ENCODE data around the gene CACNG5. TPM values are rescaled to one million over a fixed set of nuclear protein-coding genes. Genes with fewer than 3 reads are reported as not detected.

Gene CACNG5
- total RNA-seq, 1 donor from 2014 or later, result not detected

- Histone ChIP-seq H3K4me3 (ENCODE audit: low read depth, low read length) (no peak overlapping the region), H3K27me3 (ENCODE audit: control insufficient read depth, insufficient read depth, low read length) (peaks cover 2% of the 10 kb centered on the region), H3K36me3 (ENCODE audit: control insufficient read depth, insufficient read depth, low read length) (no peaks in the 10 kb centered on the region)
- DNase-seq (ENCODE audit: low read depth), result no peak
- no peak for TF ChIP-seq CTCF (IDR thresholded peaks at IDR 0.05; ENCODE audit: insufficient read depth, low read length, poor library complexity, severe bottlenecking)
Observed at GRCh38 chr17:66814026-66814425, 20.9 kb upstream of the CACNG5 start.

GRCh38 chr17:66814570-66814969, 20.3 kb upstream of the CACNG5 start:
- TF ChIP-seq CTCF (IDR thresholded peaks at IDR 0.05; ENCODE audit: insufficient read depth, low read length, poor library complexity, severe bottlenecking), result no peak
- no peak for DNase-seq (ENCODE audit: low read depth)

GRCh38 chr17:66817750-66818149, 17.2 kb upstream of the CACNG5 start:
- Histone ChIP-seq H3K4me3 (ENCODE audit: low read depth, low read length) (no peak overlapping the region), H3K27me3 (ENCODE audit: control insufficient read depth, insufficient read depth, low read length) (peaks cover 5% of the 10 kb centered on the region), H3K36me3 (ENCODE audit: control insufficient read depth, insufficient read depth, low read length) (no peaks in the 10 kb centered on the region)
- no peak for DNase-seq (ENCODE audit: low read depth)
- TF ChIP-seq CTCF (IDR thresholded peaks at IDR 0.05; ENCODE audit: insufficient read depth, low read length, poor library complexity, severe bottlenecking), result no peak

More at GRCh38 chr17:66814570-66814969, 20.3 kb upstream of the CACNG5 start:
- Histone ChIP-seq H3K27me3 (ENCODE audit: control insufficient read depth, insufficient read depth, low read length) (peaks cover 2% of the 10 kb centered on the region), H3K4me3 (ENCODE audit: low read depth, low read length) (no peak overlapping the region), H3K36me3 (ENCODE audit: control insufficient read depth, insufficient read depth, low read length) (no peaks in the 10 kb centered on the region)

GRCh38 chr17:66819466-66819865, 15.5 kb upstream of the CACNG5 start:
- Histone ChIP-seq H3K27me3 (ENCODE audit: control insufficient read depth, insufficient read depth, low read length) (peaks cover 3% of the 10 kb centered on the region), H3K36me3 (ENCODE audit: control insufficient read depth, insufficient read depth, low read length) (no peaks in the 10 kb centered on the region), H3K4me3 (ENCODE audit: low read depth, low read length) (no peak overlapping the region)
- TF ChIP-seq CTCF (IDR thresholded peaks at IDR 0.05; ENCODE audit: insufficient read depth, low read length, poor library complexity, severe bottlenecking), result no peak
- no peak for DNase-seq (ENCODE audit: low read depth)

- Histone ChIP-seq H3K36me3 (ENCODE audit: control insufficient read depth, insufficient read depth, low read length) (no peaks in the 10 kb centered on the region), H3K27me3 (ENCODE audit: control insufficient read depth, insufficient read depth, low read length) (peaks cover 3% of the 10 kb centered on the region)
Observed at GRCh38 chr17:66822009-66822408, 12.9 kb upstream of the CACNG5 start.

More at GRCh38 chr17:66822009-66822408, 12.9 kb upstream of the CACNG5 start:
- H3K4me3 ChIP-seq (ENCODE audit: low read depth, low read length), result no peak overlapping the region
- DNase-seq (ENCODE audit: low read depth), result no peak
- TF ChIP-seq CTCF (IDR thresholded peaks at IDR 0.05; ENCODE audit: insufficient read depth, low read length, poor library complexity, severe bottlenecking), result no peak

Data from kidney epithelial cell (primary cell).